Endothelial cell of umbilical vein (primary cell): ENCODE results near the gene ARL1. TPM values are rescaled to one million over a fixed set of nuclear protein-coding genes. Genes with fewer than 3 reads are reported as not detected.

Source experiments
- BruUV-seq: library from RNA; stranded (reverse); fragments of 400-500 nt; replicated peaks from 2 replicates; lab custom pipeline; 2021; lab: Mats Ljungman, UMichigan
- CTCF ChIA-PET: fragments of 300-600, 350-600 bp; sonication (Branson Sonifier 250); formaldehyde crosslinking; loops from one replicate; lab custom pipeline; 2021; ENCODE audit warnings: antibody characterized with exemption, inconsistent platforms; lab: Charles Lee
- POLR2A ChIA-PET: fragments of 300-600, 350-600 bp; sonication (Branson Sonifier 250); formaldehyde crosslinking; loops from one replicate; lab custom pipeline; 2021; ENCODE audit warnings: antibody characterized with exemption, inconsistent platforms; lab: Charles Lee
- DNase-seq: peaks from one replicate; pipeline ENCODE4 v3.0.0-alpha.2; 2011; ENCODE audit warnings: low read depth, low spot score
- FAIRE-seq: peaks from 2 replicates; lab custom pipeline; 2011; peaks lifted over from hg19 to GRCh38; lab: Jason Lieb, UNC
- H2AFZ ChIP-seq: 2 replicates; pipeline ENCODE4 v1.6.0; 2012; ENCODE audit warnings: low read depth, low read length, control low read depth, inconsistent platforms
- H3K27ac ChIP-seq: 2 replicates; pipeline ENCODE4 v1.5.1; 2011; ENCODE audit warnings: low read depth, mild to moderate bottlenecking, control low read depth, low read length, moderate library complexity; ENCODE audit not compliant: insufficient read depth
- H3K27me3 ChIP-seq, 2 experiments: 2 replicates each; pipeline versions ENCODE4 v1.6.0 to v1.6.1; 2011; ENCODE audit warnings: low read length in 2 of 2, mixed read lengths in 1 of 2; ENCODE audit not compliant: control insufficient read depth in 2 of 2, insufficient read depth in 2 of 2
- H3K36me3 ChIP-seq, 2 experiments: 2 replicates in 1 of 2; 3 replicates in 1 of 2; pipeline ENCODE4 v1.5.1; 2011; ENCODE audit warnings: low read length in 2 of 2, mild to moderate bottlenecking in 1 of 2, moderate library complexity in 1 of 2; ENCODE audit not compliant: control insufficient read depth in 2 of 2, insufficient read depth in 2 of 2; ENCODE audit errors: extremely low read depth in 1 of 2
- H3K4me1 ChIP-seq: 3 replicates; pipeline ENCODE4 v1.5.1; 2011; ENCODE audit warnings: mild to moderate bottlenecking, low read length; ENCODE audit not compliant: control insufficient read depth, insufficient read depth; ENCODE audit errors: extremely low read depth
- H3K4me2 ChIP-seq: 2 replicates; pipeline ENCODE4 v1.6.1; 2011; ENCODE audit warnings: low read length, control low read depth, mixed read lengths; ENCODE audit not compliant: insufficient read depth
- H3K4me3 ChIP-seq, 3 experiments: fragments of 200-600 bp in 1 of 3; sonication (generic), shearing (Covaris generic) in 1 of 3; replicated peaks in 1 of 3; 2 replicates each; pipeline ENCODE4 v1.5.1; 2011 to 2016; ENCODE audit warnings: control low read depth in 3 of 3, low read length in 3 of 3, mild to moderate bottlenecking in 2 of 3, inconsistent platforms in 1 of 3, low read depth in 1 of 3, moderate library complexity in 1 of 3; ENCODE audit not compliant: insufficient read depth in 1 of 3
- H3K79me2 ChIP-seq: 2 replicates; pipeline ENCODE4 v1.6.0; 2012; ENCODE audit warnings: low read length, inconsistent platforms; ENCODE audit not compliant: control insufficient read depth, insufficient read depth
- H3K9ac ChIP-seq: replicated peaks from 2 replicates; pipeline ENCODE3; 2011; ENCODE audit warnings: low read length, control low read depth; ENCODE audit not compliant: insufficient read depth; ENCODE audit errors: extremely low read depth
- H3K9me1 ChIP-seq: replicated peaks from 3 replicates; pipeline ENCODE4 v1.6.0; 2011; ENCODE audit warnings: mild to moderate bottlenecking, low read length; ENCODE audit not compliant: control insufficient read depth, insufficient read depth; ENCODE audit errors: extremely low read depth
- H3K9me3 ChIP-seq: replicated peaks from 2 replicates; pipeline ENCODE4 v1.5.1; 2012; ENCODE audit warnings: low read length, inconsistent platforms; ENCODE audit not compliant: control insufficient read depth, insufficient read depth
- H4K20me1 ChIP-seq: replicated peaks from 2 replicates; pipeline ENCODE3; 2011; ENCODE audit warnings: mild to moderate bottlenecking, low read length; ENCODE audit not compliant: control insufficient read depth, insufficient read depth; ENCODE audit errors: extremely low read depth
- CTCF ChIP-seq, 2 donors: IDR thresholded peaks; 1 replicate in 1 of 2; 2 replicates in 1 of 2; pipeline ENCODE4 v1.5.1; 2011; ENCODE audit warnings: low read length in 2 of 2, mild to moderate bottlenecking in 2 of 2, moderate library complexity in 2 of 2, control low read depth in 1 of 2, inconsistent platforms in 1 of 2, low read depth in 1 of 2; ENCODE audit not compliant: insufficient read depth in 1 of 2; ENCODE audit errors: extremely low read depth in 1 of 2
- EZH2 ChIP-seq: IDR thresholded peaks from 2 replicates; pipeline ENCODE4 v1.6.1; 2012; ENCODE audit warnings: borderline replicate concordance, low read depth, mild to moderate bottlenecking, moderate library complexity, low read length, inconsistent platforms; ENCODE audit not compliant: severe bottlenecking
- FOS ChIP-seq: IDR thresholded peaks from 2 replicates; pipeline ENCODE4 v1.6.1; 2011; ENCODE audit warnings: mild to moderate bottlenecking, low read length, moderate library complexity, borderline replicate concordance; ENCODE audit not compliant: insufficient read depth
- GATA2 ChIP-seq: IDR thresholded peaks from 2 replicates; pipeline ENCODE4 v1.7.0; 2011; ENCODE audit warnings: low read depth, mild to moderate bottlenecking, moderate library complexity, mixed read lengths, low read length; ENCODE audit not compliant: insufficient read length, insufficient read depth
- JUN ChIP-seq: IDR thresholded peaks from 2 replicates; pipeline ENCODE4 v1.6.1; 2011; ENCODE audit warnings: borderline replicate concordance, low read depth; ENCODE audit not compliant: insufficient read length, insufficient read depth
- MYC ChIP-seq: IDR thresholded peaks from one replicate; pipeline ENCODE4 v1.6.1; 2011; ENCODE audit warnings: mild to moderate bottlenecking, low read depth, low read length
- POLR2A ChIP-seq: IDR thresholded peaks from 2 replicates; pipeline ENCODE4 v1.6.1; 2012; ENCODE audit warnings: low read depth, mild to moderate bottlenecking, control low read depth, low read length
- POLR2AphosphoS5 ChIP-seq: IDR thresholded peaks from 2 replicates; pipeline ENCODE4 v1.6.1; 2012; ENCODE audit warnings: low read depth, mild to moderate bottlenecking, control low read depth, low read length, moderate library complexity; ENCODE audit not compliant: insufficient read depth
- dilution Hi-C: fragments of 300-500 bp; cut with MboI; formaldehyde crosslinking; loops from one replicate; pipeline ENCODE4 v1.15.0; 2019; ENCODE audit warnings: low sequenced_read_pairs; ENCODE audit not compliant: extremely low pct_ligation_motif_present
- intact Hi-C: fragments of 100-400 bp; cut with micrococcal nuclease; formaldehyde crosslinking; loops from one replicate; pipeline ENCODE4 v1.10.0; 2022
- polyA plus RNA-seq, 4 experiments: library from polyadenylated mRNA; depleted of rRNA in 3 of 4; stranded (reverse) in 3 of 4; unstranded in 1 of 4; fragments of >200 nt; gene quantifications; 2 replicates each; pipeline versions ENCODE4 v1.2.1 to v1.2.3, GENCODE V29; 2011 to 2012; ENCODE audit warnings: missing spikeins in 1 of 4
- total RNA-seq: library from RNA; stranded (reverse); gene quantifications from 2 replicates; pipeline ENCODE4 v1.2.3, GENCODE V29; 2021

Gene ARL1
- total and polyA plus RNA-seq, 2 donors (not counting 3 experiments of a cell fraction or from before 2014, with no cell fraction given): 30.4 to 76.5 TPM

- CTCF ChIA-PET: no interaction called here
- no peak for TF ChIP-seq GATA2
- no peak for TF ChIP-seq POLR2A
- no peak for TF ChIP-seq EZH2
- TF ChIP-seq POLR2AphosphoS5: no peak
- TF ChIP-seq MYC: no peak
- TF ChIP-seq CTCF (IDR thresholded peaks at IDR 0.05; ENCODE audit: extremely low read depth in 1 of 2, insufficient read depth in 1 of 2, low read depth in 1 of 2, low read length in 2 of 2): no peak
- no peak for TF ChIP-seq JUN
- TF ChIP-seq FOS: no peak
- no peak for DNase-seq
- no peak overlapping the region for H3K4me3 ChIP-seq
- no peaks in the 10 kb centered on the region for H3K9me3 ChIP-seq
- no peaks in the 10 kb centered on the region for H3K36me3 ChIP-seq
- no TSS peak for BruUV-seq
- no peaks in the 10 kb centered on the region for H3K79me2 ChIP-seq
- H3K4me1 ChIP-seq: no peaks in the 10 kb centered on the region
- no peak for FAIRE-seq
- H3K4me2 ChIP-seq: no peak overlapping the region
- H3K9me1 ChIP-seq: no peaks in the 10 kb centered on the region
- no peak overlapping the region for H2AFZ ChIP-seq
- dilution Hi-C loops (no loop called here), intact Hi-C loops (no loop called here)
- POLR2A ChIA-PET: no interaction called here
- no peaks in the 10 kb centered on the region for H4K20me1 ChIP-seq
- no peak overlapping the region for H3K9ac ChIP-seq
- H3K27ac ChIP-seq: no peak overlapping the region
- no peaks in the 10 kb centered on the region for H3K27me3 ChIP-seq
Measured at GRCh38 chr12:101436136-101436535, 28.6 kb upstream of the ARL1 start.
